IMR-90 (cell line): ENCODE results near the gene LAG3.

Source experiments
- CEBPB ChIP-seq: IDR thresholded peaks from 2 replicates; pipeline ENCODE4 v1.6.1; 2012; ENCODE audit warnings: low read depth, low read length, improper control_type of control experiment
- POLR2A ChIP-seq: IDR thresholded peaks from 2 replicates; pipeline ENCODE4 v1.6.1; 2012; ENCODE audit warnings: mild to moderate bottlenecking, low read depth, low read length
- RCOR1 ChIP-seq: IDR thresholded peaks from 2 replicates; pipeline ENCODE4 v1.6.1; 2012; ENCODE audit warnings: mild to moderate bottlenecking, low read length, improper control_type of control experiment; ENCODE audit not compliant: insufficient replicate concordance
- TF ChIP-seq, protein P1 (sequence below): conservative IDR thresholded peaks from 2 replicates; pipeline ENCODE4 v1.5.1; 2012; ENCODE audit warnings: mild to moderate bottlenecking, low read depth, low read length, improper control_type of control experiment

DNA sequence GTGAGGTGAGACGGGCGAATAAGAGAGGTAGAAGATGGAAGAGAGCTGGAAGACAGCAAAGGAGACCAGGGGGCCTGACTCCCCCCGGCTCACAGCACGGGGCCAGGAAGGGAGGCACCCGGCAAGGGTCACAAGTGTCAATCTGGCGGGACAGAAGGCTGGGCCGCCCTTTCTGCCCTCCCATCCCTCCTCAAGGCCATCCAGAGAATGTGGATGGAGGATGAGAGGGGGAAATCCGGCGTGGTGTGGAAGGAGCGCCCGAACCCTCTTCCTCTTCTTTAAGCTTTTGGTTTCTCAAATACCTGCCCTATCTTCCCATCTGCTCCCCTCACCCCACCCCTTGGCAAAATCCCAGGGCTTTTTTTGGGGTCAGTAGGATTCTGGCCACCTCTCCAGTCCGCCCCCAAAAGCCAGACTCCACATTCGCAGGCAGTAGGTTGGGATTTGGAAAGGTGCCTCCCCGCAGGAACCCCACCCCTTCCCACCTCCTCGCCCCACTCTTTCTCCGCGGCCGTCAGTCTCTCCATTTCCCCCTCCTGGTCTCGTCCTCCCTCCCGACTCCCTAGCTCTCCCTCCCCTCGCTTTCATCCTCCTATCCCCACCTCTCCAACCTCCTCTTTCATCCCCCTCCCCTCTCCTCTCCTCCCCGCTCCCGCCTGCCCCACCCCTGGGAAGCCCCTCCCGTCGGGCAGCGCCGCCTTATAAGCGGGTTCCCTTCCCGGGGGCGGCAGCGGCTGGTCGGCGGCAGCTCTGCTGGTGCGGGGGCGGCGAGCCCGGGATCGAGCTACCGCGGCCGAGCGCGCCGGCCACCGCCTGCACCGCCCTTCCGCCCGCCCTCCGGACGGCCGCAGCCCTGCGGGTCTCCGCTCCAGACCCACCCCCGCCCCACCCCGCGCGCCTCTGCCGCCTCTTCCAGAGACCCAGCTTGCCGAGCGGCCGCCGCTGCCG lies 6.4 kb upstream of the LAG3 start, which contains the start of gene PTMS:
- TF ChIP-seq CEBPB (no peak), RCOR1 (no peak), POLR2A (peak; percentile 91)
- TF ChIP-seq, protein P1, sequence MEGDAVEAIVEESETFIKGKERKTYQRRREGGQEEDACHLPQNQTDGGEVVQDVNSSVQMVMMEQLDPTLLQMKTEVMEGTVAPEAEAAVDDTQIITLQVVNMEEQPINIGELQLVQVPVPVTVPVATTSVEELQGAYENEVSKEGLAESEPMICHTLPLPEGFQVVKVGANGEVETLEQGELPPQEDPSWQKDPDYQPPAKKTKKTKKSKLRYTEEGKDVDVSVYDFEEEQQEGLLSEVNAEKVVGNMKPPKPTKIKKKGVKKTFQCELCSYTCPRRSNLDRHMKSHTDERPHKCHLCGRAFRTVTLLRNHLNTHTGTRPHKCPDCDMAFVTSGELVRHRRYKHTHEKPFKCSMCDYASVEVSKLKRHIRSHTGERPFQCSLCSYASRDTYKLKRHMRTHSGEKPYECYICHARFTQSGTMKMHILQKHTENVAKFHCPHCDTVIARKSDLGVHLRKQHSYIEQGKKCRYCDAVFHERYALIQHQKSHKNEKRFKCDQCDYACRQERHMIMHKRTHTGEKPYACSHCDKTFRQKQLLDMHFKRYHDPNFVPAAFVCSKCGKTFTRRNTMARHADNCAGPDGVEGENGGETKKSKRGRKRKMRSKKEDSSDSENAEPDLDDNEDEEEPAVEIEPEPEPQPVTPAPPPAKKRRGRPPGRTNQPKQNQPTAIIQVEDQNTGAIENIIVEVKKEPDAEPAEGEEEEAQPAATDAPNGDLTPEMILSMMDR = no peak
